Epithelial cell of esophagus (primary cell): Measurements from ENCODE around the gene CASP8AP2.
"Not testable (repeated sequence)": the region's sequence is repeated elsewhere in the genome, so short reads cannot be mapped to it uniquely, and the experiment has no call there.

Experiments
- DNase-seq: peaks from one replicate; pipeline ENCODE4 v3.0.0; 2010; ENCODE audit warnings: low read depth
- H3K4me3 ChIP-seq: 2 replicates; pipeline ENCODE4 v1.5.1; 2011; ENCODE audit warnings: mild to moderate bottlenecking, low read length, control low read depth
- TF ChIP-seq, protein P1 (sequence below): IDR thresholded peaks from 2 replicates; pipeline ENCODE4 v1.5.1; 2011; ENCODE audit warnings: low read depth, mild to moderate bottlenecking, low read length, control low read depth, inconsistent platforms; ENCODE audit not compliant: insufficient read depth; ENCODE audit errors: missing control alignments

The CASP8AP2 gene

DNA sequence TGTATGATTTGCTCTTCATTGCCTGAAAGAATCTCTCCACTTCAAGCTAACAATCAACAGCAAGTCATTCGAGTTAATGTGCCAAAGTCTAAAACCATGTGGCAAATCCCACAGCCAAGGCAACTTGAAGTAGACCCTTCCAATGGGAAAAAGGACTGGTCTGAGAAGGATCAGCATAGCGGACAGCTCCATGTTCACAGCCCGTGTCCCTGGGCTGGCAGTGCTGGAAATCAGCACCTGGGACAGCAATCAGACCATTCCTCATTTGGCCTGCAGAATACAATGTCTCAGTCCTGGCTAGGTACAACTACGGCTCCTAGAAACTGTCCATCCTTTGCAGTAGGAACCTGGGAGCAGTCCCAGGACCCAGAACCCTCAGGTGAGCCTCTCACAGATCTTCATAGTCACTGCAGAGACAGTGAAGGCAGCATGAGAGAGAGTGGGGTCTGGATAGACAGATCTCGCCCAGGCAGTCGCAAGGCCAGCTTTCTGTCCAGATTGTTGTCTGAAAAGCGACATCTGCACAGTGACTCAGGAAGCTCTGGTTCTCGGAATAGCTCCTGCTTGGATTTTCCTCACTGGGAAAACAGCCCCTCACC, 65.7 kb downstream of the CASP8AP2 start:
- TF ChIP-seq, protein P1, sequence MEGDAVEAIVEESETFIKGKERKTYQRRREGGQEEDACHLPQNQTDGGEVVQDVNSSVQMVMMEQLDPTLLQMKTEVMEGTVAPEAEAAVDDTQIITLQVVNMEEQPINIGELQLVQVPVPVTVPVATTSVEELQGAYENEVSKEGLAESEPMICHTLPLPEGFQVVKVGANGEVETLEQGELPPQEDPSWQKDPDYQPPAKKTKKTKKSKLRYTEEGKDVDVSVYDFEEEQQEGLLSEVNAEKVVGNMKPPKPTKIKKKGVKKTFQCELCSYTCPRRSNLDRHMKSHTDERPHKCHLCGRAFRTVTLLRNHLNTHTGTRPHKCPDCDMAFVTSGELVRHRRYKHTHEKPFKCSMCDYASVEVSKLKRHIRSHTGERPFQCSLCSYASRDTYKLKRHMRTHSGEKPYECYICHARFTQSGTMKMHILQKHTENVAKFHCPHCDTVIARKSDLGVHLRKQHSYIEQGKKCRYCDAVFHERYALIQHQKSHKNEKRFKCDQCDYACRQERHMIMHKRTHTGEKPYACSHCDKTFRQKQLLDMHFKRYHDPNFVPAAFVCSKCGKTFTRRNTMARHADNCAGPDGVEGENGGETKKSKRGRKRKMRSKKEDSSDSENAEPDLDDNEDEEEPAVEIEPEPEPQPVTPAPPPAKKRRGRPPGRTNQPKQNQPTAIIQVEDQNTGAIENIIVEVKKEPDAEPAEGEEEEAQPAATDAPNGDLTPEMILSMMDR, result no peak
- H3K4me3 ChIP-seq, result no peak overlapping the region
- DNase-seq, result peak; percentile 68

- not testable (repeated sequence) for H3K4me3 ChIP-seq, DNase-seq
These were observed 80.6 kb downstream of the CASP8AP2 start for GRCh38 chr6:89910001-89910901.

GRCh38 chr6:89910902-89911240, 81.2 kb downstream of the CASP8AP2 start:
- H3K4me3 ChIP-seq, result no peak overlapping the region
- no peak for DNase-seq
- TF ChIP-seq, protein P1, result no peak

- no peak overlapping the region for H3K4me3 ChIP-seq
- TF ChIP-seq, protein P1, result no peak
- no peak for DNase-seq
These were observed 86.6 kb downstream of the CASP8AP2 start for GRCh38 chr6:89916136-89916920.

DNA sequence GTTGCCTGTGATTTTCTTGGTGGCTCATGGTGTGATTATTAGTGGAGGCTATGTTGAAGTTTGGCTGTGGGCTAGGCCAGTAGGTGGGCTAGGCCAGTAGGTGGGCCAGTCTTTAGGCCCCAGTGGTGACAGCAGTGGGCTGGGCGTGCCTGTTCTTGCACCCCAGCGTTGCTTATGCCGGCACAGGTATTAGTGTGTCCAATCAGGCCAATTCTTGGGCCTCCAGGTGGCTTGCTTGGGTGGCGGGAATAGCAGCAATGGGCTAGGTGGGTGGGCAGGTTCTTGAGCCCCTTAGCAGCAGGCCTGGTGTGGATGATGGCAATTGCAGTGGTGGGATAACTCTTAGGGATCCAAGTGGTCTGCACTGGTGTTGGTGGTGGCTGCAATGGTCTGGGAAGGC, 87.5 kb downstream of the CASP8AP2 start:
- DNase-seq, result no peak
- no peak overlapping the region for H3K4me3 ChIP-seq
- TF ChIP-seq, protein P1, result no peak

- TF ChIP-seq, protein P1, result no peak
These were observed 88.2 kb downstream of the CASP8AP2 start for GRCh38 chr6:89917801-89918366.

More at GRCh38 chr6:89917801-89918366, 88.2 kb downstream of the CASP8AP2 start:
- no peak for DNase-seq
- no peak overlapping the region for H3K4me3 ChIP-seq
